ENCODE data around the gene SH3TC1. TPM values are rescaled to one million over a fixed set of nuclear protein-coding genes. Genes with fewer than 3 reads are reported as not detected.

Gene SH3TC1
- total RNA-seq, 4 donors from 2014 or later: 15.0 to 78.6 (median 41.4) TPM

GRCh38 chr4:8234715-8235114 lies 35.6 kb downstream of the SH3TC1 start:
- Histone ChIP-seq H3K27ac (no peak overlapping the region), H3K4me3 (no peak overlapping the region), H3K27me3 (no peaks in the 10 kb centered on the region), H3K4me1 (peaks cover 0 to 9% (median 3%) of the 10 kb centered on the region in 4 donors), H3K9me3 (no peaks in the 10 kb centered on the region), H3K36me3 (no peaks in the 10 kb centered on the region)
- TF ChIP-seq POLR2AphosphoS5 (IDR thresholded peaks at IDR 0.05): no peak
- no peak for TF ChIP-seq EP300 (IDR thresholded peaks at IDR 0.05; ENCODE audit: low read depth)
- TF ChIP-seq CTCF (IDR thresholded peaks at IDR 0.05): no peak
- TF ChIP-seq POLR2A (IDR thresholded peaks at IDR 0.05): no peak
- 100% methylated on average over 1 of the region's 1 CpG; no CpG with 5 or more reads in 1 of the 2 donors for WGBS, 2 donors (ENCODE audit: low coverage in 1 of 2)
- intact Hi-C loops (cut with DNase I; ENCODE audit: low total_unique reads): no loop called here
- in situ Hi-C loops (cut with MboI; ENCODE audit: low pct_ligation_motif_present in 1 of 4, low pct_unique_long_range_greater_than_20kb in 1 of 4, low sequenced_read_pairs in 3 of 4): loop anchor here in 2 of 4 donors (25.0 kb wide), 2 partner anchors 178 to 353 kb away; partner anchors contain the start of genes CPZ (in 1 of the 2) and GPR78 (in 1 of the 2)
- DNase-seq: no peak

- WGBS, 2 donors (ENCODE audit: low coverage in 1 of 2): 87% methylated on average over 5 of the region's 13 CpGs; no CpG with 5 or more reads in 1 of the 2 donors
- no peak overlapping the region for H3K4me3 ChIP-seq
- H3K36me3 ChIP-seq: no peaks in the 10 kb centered on the region
- no peak overlapping the region for H3K27ac ChIP-seq
- peaks cover 0 to 9% (median 3%) of the 10 kb centered on the region in 4 donors for H3K4me1 ChIP-seq
- no peak for TF ChIP-seq EP300 (IDR thresholded peaks at IDR 0.05; ENCODE audit: low read depth)
- DNase-seq: no peak
- no peaks in the 10 kb centered on the region for H3K27me3 ChIP-seq
- in situ Hi-C loops (cut with MboI; ENCODE audit: low pct_ligation_motif_present in 1 of 4, low pct_unique_long_range_greater_than_20kb in 1 of 4, low sequenced_read_pairs in 3 of 4) (loop anchor here in 2 of 4 donors (25.0 kb wide), 2 partner anchors 177 to 352 kb away; partner anchors contain the start of genes CPZ (in 1 of the 2) and GPR78 (in 1 of the 2)), intact Hi-C loops (cut with DNase I; ENCODE audit: low total_unique reads) (no loop called here)
- no peaks in the 10 kb centered on the region for H3K9me3 ChIP-seq
These were observed 36.1 kb downstream of the SH3TC1 start for GRCh38 chr4:8235224-8235623.

DNA sequence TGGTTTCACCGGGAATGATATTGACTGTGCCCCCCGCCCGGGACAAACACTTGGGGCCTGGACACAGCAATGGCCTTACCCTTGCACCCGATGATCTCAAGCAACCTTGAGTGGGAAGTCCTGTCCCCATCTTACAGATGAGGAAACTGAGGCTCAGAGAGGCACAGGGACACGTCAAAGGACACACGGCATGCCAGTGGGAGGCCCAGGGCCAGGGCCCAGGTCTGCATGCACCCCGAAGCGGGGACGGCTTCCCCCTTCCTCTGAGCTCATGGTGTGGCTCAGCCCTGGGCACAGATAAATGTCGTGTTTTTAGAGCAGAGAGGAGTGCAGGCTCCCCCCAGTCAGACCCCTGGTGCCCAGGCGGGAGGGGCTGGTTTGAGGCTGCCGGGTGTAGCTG lies 36.6 kb downstream of the SH3TC1 start:
- no peak overlapping the region for H3K27ac ChIP-seq
- H3K36me3 ChIP-seq: no peaks in the 10 kb centered on the region
- no peak overlapping the region for H3K4me3 ChIP-seq
- H3K4me1 ChIP-seq: peaks cover 0 to 9% (median 3%) of the 10 kb centered on the region in 4 donors
- no peaks in the 10 kb centered on the region for H3K27me3 ChIP-seq
- intact Hi-C loops (cut with DNase I; ENCODE audit: low total_unique reads): no loop called here
- DNase-seq: no peak
- 96% methylated on average over 11 of the region's 12 CpGs; no CpG with 5 or more reads in 1 of the 2 donors for WGBS, 2 donors (ENCODE audit: low coverage in 1 of 2)
- TF ChIP-seq EP300 (IDR thresholded peaks at IDR 0.05; ENCODE audit: low read depth): no peak
- no peak for TF ChIP-seq POLR2A (IDR thresholded peaks at IDR 0.05)
- TF ChIP-seq CTCF (IDR thresholded peaks at IDR 0.05): no peak
- no peak for TF ChIP-seq POLR2AphosphoS5 (IDR thresholded peaks at IDR 0.05)
- no peaks in the 10 kb centered on the region for H3K9me3 ChIP-seq
- in situ Hi-C loops (cut with MboI; ENCODE audit: low pct_ligation_motif_present in 1 of 4, low pct_unique_long_range_greater_than_20kb in 1 of 4, low sequenced_read_pairs in 3 of 4): loop anchor here in 2 of 4 donors (25.0 kb wide), 2 partner anchors 177 to 352 kb away; partner anchors contain the start of genes CPZ (in 1 of the 2) and GPR78 (in 1 of the 2)

DNA sequence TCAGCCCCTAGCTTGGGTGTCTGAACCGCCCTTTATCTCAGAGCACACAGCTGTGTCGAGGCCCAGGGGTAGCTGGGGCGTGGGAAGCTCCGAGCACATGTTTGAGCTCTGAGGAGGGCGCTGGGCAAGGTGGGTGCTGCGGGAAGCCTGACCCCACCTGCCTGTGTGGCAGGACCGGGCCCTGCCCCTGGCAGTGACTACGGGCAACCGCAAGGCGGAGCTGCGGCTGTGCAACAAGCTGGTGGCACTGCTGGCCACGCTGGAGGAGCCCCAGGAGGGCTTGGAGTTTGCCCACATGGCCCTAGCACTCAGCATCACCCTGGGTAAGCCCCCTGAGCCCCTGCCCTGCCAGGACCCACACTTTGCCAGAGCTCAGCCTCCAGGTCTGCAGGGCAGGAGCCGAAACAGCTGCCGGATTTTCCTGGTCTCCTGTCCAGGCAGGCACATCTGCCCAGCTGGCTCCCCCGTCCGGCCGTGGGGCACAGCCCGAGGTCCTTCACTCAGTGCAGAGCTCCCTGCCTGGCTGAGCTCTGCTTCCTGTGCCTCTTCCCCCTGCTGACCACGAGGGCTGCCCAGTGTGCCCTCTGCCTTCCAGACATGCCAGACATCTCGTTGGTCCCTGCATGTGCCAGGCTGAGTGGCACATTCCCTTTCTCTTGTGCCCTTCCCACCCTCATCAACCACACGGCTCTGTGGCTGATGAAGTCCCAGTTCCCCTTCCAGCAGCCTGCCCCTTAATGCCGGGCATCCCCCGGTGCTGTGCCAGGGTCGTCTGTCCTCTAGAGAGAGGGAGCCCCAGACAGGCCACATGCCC lies 37.2 kb downstream of the SH3TC1 start:
- in situ Hi-C loops (cut with MboI; ENCODE audit: low pct_ligation_motif_present in 1 of 4, low pct_unique_long_range_greater_than_20kb in 1 of 4, low sequenced_read_pairs in 3 of 4) (loop anchor here in 2 of 4 donors (25.0 kb wide), 2 partner anchors 176 to 351 kb away; partner anchors contain the start of genes CPZ (in 1 of the 2) and GPR78 (in 1 of the 2)), intact Hi-C loops (cut with DNase I; ENCODE audit: low total_unique reads) (no loop called here)
- H3K4me1 ChIP-seq: peaks cover 0 to 9% (median 3%) of the 10 kb centered on the region in 4 donors
- no peak overlapping the region for H3K4me3 ChIP-seq
- DNase-seq: no peak
- H3K27me3 ChIP-seq: no peaks in the 10 kb centered on the region
- no peaks in the 10 kb centered on the region for H3K36me3 ChIP-seq
- no peak overlapping the region for H3K27ac ChIP-seq
- no peaks in the 10 kb centered on the region for H3K9me3 ChIP-seq
- TF ChIP-seq POLR2AphosphoS5 (IDR thresholded peaks at IDR 0.05) (no peak), CTCF (IDR thresholded peaks at IDR 0.05) (no peak), POLR2A (IDR thresholded peaks at IDR 0.05) (no peak), EP300 (IDR thresholded peaks at IDR 0.05; ENCODE audit: low read depth) (no peak)
- 90% methylated on average over 23 of the region's 24 CpGs; no CpG with 5 or more reads in 1 of the 2 donors for WGBS, 2 donors (ENCODE audit: low coverage in 1 of 2)

Measured in transverse colon (tissue), 4 donors.